K562 (cell line): ENCODE measurements around the gene FLAD1. TPM values are rescaled to one million over a fixed set of nuclear protein-coding genes. Genes with fewer than 3 reads are reported as not detected.
A peak's percentile ranks its signal among the peaks of the same experiment; 100 is the strongest.

Experiments
- ETV6 ChIP-seq, 3 experiments: fragments of 150-350 bp in 1 of 3; sonication (generic) in 1 of 3; formaldehyde crosslinking in 1 of 3; IDR thresholded peaks; 2 replicates each; pipeline versions ENCODE4 v1.6.1 to v1.8.0; 2014 to 2022; ENCODE audit warnings: borderline replicate concordance in 2 of 3, low read depth in 2 of 3, antibody characterized with exemption in 1 of 3, low read length in 1 of 3, mild to moderate bottlenecking in 1 of 3, missing genetic modification reagents in 1 of 3
- HIVEP1 ChIP-seq: fragments of 250-450 bp; sonication (Bioruptor Pico); IDR thresholded peaks from 2 replicates; pipeline ENCODE4 v1.4.0; 2020; ENCODE audit warnings: mild to moderate bottlenecking
- KDM1A ChIP-seq, 2 experiments: fragments of 450-650 bp; IDR thresholded peaks; 2 replicates each; pipeline ENCODE4 v1.6.1; 2016; ENCODE audit warnings: mild to moderate bottlenecking in 2 of 2
- MLLT1 ChIP-seq, 2 experiments: fragments of 450-650 bp; IDR thresholded peaks; 2 replicates each; pipeline ENCODE4 v1.6.1; 2016
- NCOA1 ChIP-seq: fragments of 450-650 bp; IDR thresholded peaks from 2 replicates; pipeline ENCODE4 v1.6.1; 2016; ENCODE audit warnings: low read depth
- POLR2AphosphoS5 ChIP-seq: IDR thresholded peaks from 2 replicates; pipeline ENCODE4 v1.6.1; 2011; ENCODE audit warnings: mild to moderate bottlenecking, low read depth, low read length, moderate library complexity; ENCODE audit not compliant: control insufficient read depth, insufficient read depth
- TFE3 ChIP-seq: fragments of 450-650 bp; formaldehyde crosslinking; IDR thresholded peaks from 2 replicates; pipeline ENCODE4 v1.4.0; 2020; ENCODE audit warnings: mild to moderate bottlenecking, mixed read lengths
- USF1 ChIP-seq: sonication (generic); formaldehyde crosslinking; IDR thresholded peaks from 2 replicates; pipeline ENCODE4 v1.9.0; 2022; ENCODE audit warnings: mild to moderate bottlenecking, missing genetic modification reagents
- ZBTB2 ChIP-seq: fragments of 450-650 bp; IDR thresholded peaks from 2 replicates; pipeline ENCODE4 v1.6.1; 2016; ENCODE audit warnings: antibody characterized with exemption
- ZEB2 ChIP-seq: fragments of 450-650 bp; IDR thresholded peaks from 2 replicates; pipeline ENCODE4 v1.6.1; 2016
- ZNF217 ChIP-seq: sonication (generic); formaldehyde crosslinking; IDR thresholded peaks from 2 replicates; pipeline ENCODE4 v1.8.0; 2022; ENCODE audit warnings: mild to moderate bottlenecking, missing genetic modification reagents
- ZNF311 ChIP-seq: fragments of 250-450 bp; sonication (Bioruptor Pico); IDR thresholded peaks from 2 replicates; pipeline ENCODE4 v1.4.0; 2020; ENCODE audit warnings: mild to moderate bottlenecking, moderate library complexity
- polyA plus RNA-seq, 8 experiments: library from polyadenylated mRNA; depleted of rRNA in 4 of 8; stranded (reverse) in 5 of 8; unstranded in 3 of 8; fragments of >200 nt; fragmentation: Nextera tagmentation in 2 of 8; fragmentation: Illumina TruSeq in 1 of 8; extraction: Ambion mirVana in 2 of 8; extraction: Trizol in 1 of 8; gene quantifications; 2 replicates each; pipeline versions ENCODE4 v1.2.1 to v1.2.3, GENCODE V29; 2011 to 2014; ENCODE audit warnings: inconsistent platforms in 1 of 8, missing spikeins in 1 of 8
- total RNA-seq, 7 experiments: library from RNA; depleted of rRNA in 6 of 7; stranded (reverse); fragments of >200 nt in 6 of 7; fragmentation: Illumina TruSeq in 2 of 7; extraction: Trizol in 2 of 7; gene quantifications; 2 replicates each; pipeline versions ENCODE4 v1.2.1 to v1.2.3, GENCODE V29; 2011 to 2021; ENCODE audit warnings: low replicate concordance in 1 of 7
- TF ChIP-seq, protein P1 (sequence below): IDR thresholded peaks from 2 replicates; pipeline ENCODE4 v1.6.1; 2011; ENCODE audit not compliant: insufficient read length; ENCODE audit errors: extremely low read depth
- TF ChIP-seq, protein P2 (sequence below): fragments of 250-450 bp; sonication (Bioruptor Pico); IDR thresholded peaks from 2 replicates; pipeline ENCODE4 v1.8.0; 2021; ENCODE audit warnings: mild to moderate bottlenecking, moderate library complexity

FLAD1 gene
- total and polyA plus RNA-seq, 9 of the 15 experiments (the other 6 are each of a cell fraction or from before 2014, with no cell fraction given) = 24.9 to 85.8 (median 67.0) TPM

DNA sequence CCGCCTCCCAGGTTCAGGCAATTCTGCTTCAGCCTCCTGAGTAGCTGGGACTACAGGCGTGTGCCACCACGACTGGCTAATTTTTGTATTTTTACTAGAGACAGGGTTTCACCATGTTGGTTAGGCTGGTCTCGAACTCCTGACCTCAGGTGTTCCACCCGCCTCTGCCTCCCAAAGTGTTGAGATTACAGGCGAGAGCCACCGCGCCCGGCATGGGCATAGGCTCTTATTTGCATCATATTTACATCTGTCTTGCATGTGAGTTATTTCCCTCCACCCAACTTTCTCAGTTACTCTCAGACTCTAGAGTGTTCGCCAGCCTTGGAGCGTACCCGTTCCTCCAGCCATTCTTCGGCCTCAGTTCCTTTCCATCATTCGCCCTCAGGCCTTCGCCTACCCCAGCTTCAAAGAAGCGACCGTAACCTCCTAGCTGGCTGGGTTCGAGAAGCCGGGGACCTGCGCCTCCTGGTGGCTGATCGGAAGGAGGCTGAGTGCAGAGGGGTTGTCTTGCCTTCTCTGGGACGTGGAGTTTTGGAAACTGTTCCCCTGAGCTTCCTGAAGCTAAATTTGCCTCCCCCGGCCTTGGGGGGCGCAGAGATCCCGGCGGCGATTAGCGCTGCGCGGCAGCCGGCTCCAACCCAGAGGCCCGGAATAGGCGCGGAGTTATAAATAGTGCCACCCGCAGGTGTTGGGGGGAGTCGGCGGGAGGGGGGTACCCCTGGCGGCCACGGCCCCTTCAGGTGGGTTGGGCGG is 15.8 kb downstream of the FLAD1 start (continued):
- 0 out of 2 replicates have a peak, but pooled peaks have one; percentile 8 for TF ChIP-seq USF1 (CRISPR knock-in tag)
- TF ChIP-seq NCOA1 = no peak
- peak; percentile 50; the same call in 1 of the 2 replicates for TF ChIP-seq POLR2AphosphoS5
- TF ChIP-seq, protein P1, sequence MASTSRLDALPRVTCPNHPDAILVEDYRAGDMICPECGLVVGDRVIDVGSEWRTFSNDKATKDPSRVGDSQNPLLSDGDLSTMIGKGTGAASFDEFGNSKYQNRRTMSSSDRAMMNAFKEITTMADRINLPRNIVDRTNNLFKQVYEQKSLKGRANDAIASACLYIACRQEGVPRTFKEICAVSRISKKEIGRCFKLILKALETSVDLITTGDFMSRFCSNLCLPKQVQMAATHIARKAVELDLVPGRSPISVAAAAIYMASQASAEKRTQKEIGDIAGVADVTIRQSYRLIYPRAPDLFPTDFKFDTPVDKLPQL = peak; percentile 33
- TF ChIP-seq ZEB2 = peak; percentile 9; the same call in 1 of the 2 replicates
- TF ChIP-seq, protein P2, sequence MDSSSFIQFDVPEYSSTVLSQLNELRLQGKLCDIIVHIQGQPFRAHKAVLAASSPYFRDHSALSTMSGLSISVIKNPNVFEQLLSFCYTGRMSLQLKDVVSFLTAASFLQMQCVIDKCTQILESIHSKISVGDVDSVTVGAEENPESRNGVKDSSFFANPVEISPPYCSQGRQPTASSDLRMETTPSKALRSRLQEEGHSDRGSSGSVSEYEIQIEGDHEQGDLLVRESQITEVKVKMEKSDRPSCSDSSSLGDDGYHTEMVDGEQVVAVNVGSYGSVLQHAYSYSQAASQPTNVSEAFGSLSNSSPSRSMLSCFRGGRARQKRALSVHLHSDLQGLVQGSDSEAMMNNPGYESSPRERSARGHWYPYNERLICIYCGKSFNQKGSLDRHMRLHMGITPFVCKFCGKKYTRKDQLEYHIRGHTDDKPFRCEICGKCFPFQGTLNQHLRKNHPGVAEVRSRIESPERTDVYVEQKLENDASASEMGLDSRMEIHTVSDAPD (CRISPR knock-in tag) = no peak
- no peak for TF ChIP-seq KDM1A (IDR thresholded peaks at IDR 0.05)
- TF ChIP-seq MLLT1 (IDR thresholded peaks at IDR 0.05) = peak in 1 of 2 experiments; percentile 55; a peak in 1 of 4 replicates
- TF ChIP-seq TFE3 = no peak
- peak; percentile 15; the same call in 1 of the 2 replicates for TF ChIP-seq ZBTB2
- TF ChIP-seq HIVEP1 (CRISPR knock-in tag) = no peak
- no peak for TF ChIP-seq ZNF217 (CRISPR knock-in tag)
- no peak for TF ChIP-seq ZNF311 (CRISPR knock-in tag)
- no peak for TF ChIP-seq ETV6 (IDR thresholded peaks at IDR 0.05; ENCODE audit: borderline replicate concordance in 1 of 2, low read depth in 2 of 2, low read length in 1 of 2)
- TF ChIP-seq ETV6 (CRISPR knock-in tag; IDR thresholded peaks at IDR 0.05; ENCODE audit: borderline replicate concordance) = no peak
